ENCODE data around the gene NFATC2. TPM values are rescaled to one million over a fixed set of nuclear protein-coding genes. Genes with fewer than 3 reads are reported as not detected.

Gene NFATC2
- total and polyA plus RNA-seq, 12 donors = 0.61 to 7.7 (median 4.0) TPM

GRCh38 chr20:51560042-51560441, 17.5 kb upstream of the NFATC2 start:
- TF ChIP-seq POLR2A (IDR thresholded peaks at IDR 0.05) = no peak
- no peak for TF ChIP-seq CTCF (IDR thresholded peaks at IDR 0.05)
- 76 to 91% (median 84%) methylated on average over 1 of the region's 1 CpG for WGBS, 4 donors

GRCh38 chr20:51554538-51555165, 12.1 kb upstream of the NFATC2 start:
- Histone ChIP-seq H3K4me3 (no peak overlapping the region), H3K4me1 (replicated peaks in 1 of 2) (no peaks in the 10 kb centered on the region), H3K9me3 (replicated peaks in 1 of 3) (no peaks in the 10 kb centered on the region), H3K36me3 (replicated peaks in 1 of 2) (no peaks in the 10 kb centered on the region), H3K27me3 (peaks cover 13% of the 10 kb centered on the region), H3K27ac (no peak overlapping the region)
- intact Hi-C loops (cut with DNase I) = no loop called here
- TF ChIP-seq POLR2A (IDR thresholded peaks at IDR 0.05) (no peak), CTCF (IDR thresholded peaks at IDR 0.05) (no peak)
- 66 to 73% (median 69%) methylated on average over 11 of the region's 11 CpGs for WGBS, 4 donors
- DNase-seq = no peak

More at GRCh38 chr20:51560042-51560441, 17.5 kb upstream of the NFATC2 start:
- Histone ChIP-seq H3K4me1 (replicated peaks in 1 of 2) (peaks cover 17 to 38% of the 10 kb centered on the region in 2 donors), H3K27ac (no peak overlapping the region), H3K9me3 (replicated peaks in 1 of 3) (no peaks in the 10 kb centered on the region), H3K36me3 (replicated peaks in 1 of 2) (no peaks in the 10 kb centered on the region), H3K27me3 (peaks cover 21% of the 10 kb centered on the region), H3K4me3 (no peak overlapping the region)
- no peak for DNase-seq
- intact Hi-C loops (cut with DNase I) = no loop called here

- no peak for TF ChIP-seq POLR2A (IDR thresholded peaks at IDR 0.05)
- TF ChIP-seq CTCF (IDR thresholded peaks at IDR 0.05) = no peak
- Histone ChIP-seq H3K27ac (no peak overlapping the region), H3K27me3 (peaks cover 7% of the 10 kb centered on the region), H3K9me3 (replicated peaks in 1 of 3) (no peaks in the 10 kb centered on the region), H3K4me1 (replicated peaks in 1 of 2) (no peaks in the 10 kb centered on the region), H3K36me3 (replicated peaks in 1 of 2) (no peaks in the 10 kb centered on the region), H3K4me3 (no peak overlapping the region)
- 65 to 73% (median 69%) methylated on average over 8 of the region's 8 CpGs for WGBS, 4 donors
- intact Hi-C loops (cut with DNase I) = no loop called here
- no peak for DNase-seq
Observed at GRCh38 chr20:51553897-51554486, 11.5 kb upstream of the NFATC2 start.

GRCh38 chr20:51551186-51551585, 8.7 kb upstream of the NFATC2 start:
- WGBS, 4 donors = 90 to 96% (median 93%) methylated on average over 3 of the region's 3 CpGs
- Histone ChIP-seq H3K4me1 (replicated peaks in 1 of 2) (no peaks in the 10 kb centered on the region), H3K9me3 (replicated peaks in 1 of 3) (no peaks in the 10 kb centered on the region), H3K4me3 (no peak overlapping the region), H3K27me3 (no peaks in the 10 kb centered on the region), H3K27ac (no peak overlapping the region), H3K36me3 (replicated peaks in 1 of 2) (no peaks in the 10 kb centered on the region)
- no peak for TF ChIP-seq CTCF (IDR thresholded peaks at IDR 0.05)
- no peak for TF ChIP-seq POLR2A (IDR thresholded peaks at IDR 0.05)
- no peak for DNase-seq
- intact Hi-C loops (cut with DNase I) = no loop called here
